GM12891 (cell line): Measurements from ENCODE around the gene OVCH1.

Source experiments
- POLR2AphosphoS5 ChIP-seq: IDR thresholded peaks from 2 replicates; pipeline ENCODE4 v1.6.1; 2011; ENCODE audit warnings: low read depth, low read length, control low read depth
- SPI1 ChIP-seq: IDR thresholded peaks from 2 replicates; pipeline ENCODE4 v1.6.1; 2011; ENCODE audit warnings: low read depth, low read length, control low read depth
- TAF1 ChIP-seq: IDR thresholded peaks from 2 replicates; pipeline ENCODE4 v1.6.1; 2011; ENCODE audit warnings: low read depth, low read length, control low read depth

- TF ChIP-seq POLR2AphosphoS5 (no peak), TAF1 (no peak), SPI1 (no peak)
These were observed 47.1 kb upstream of the OVCH1 start for GRCh38 chr12:29544428-29545101.
